HG03571 (cell line): ENCODE data around the gene ZNF26.

Source experiments
- ATAC-seq: cut with Tn5 transposase; IDR thresholded peaks from one replicate; pipeline ENCODE4 v1.9.1; 2021; ENCODE audit not compliant: unreplicated experiment

Gene ZNF26

GRCh38 chr12:133058203-133059113, 72.3 kb downstream of the ZNF26 start:
- no peak for ATAC-seq

GRCh38 chr12:133061954-133062353, 75.8 kb downstream of the ZNF26 start:
- no peak for ATAC-seq

- ATAC-seq, result no peak
Observed at GRCh38 chr12:133063556-133063955, 77.4 kb downstream of the ZNF26 start.

- ATAC-seq, result no peak
Observed at GRCh38 chr12:133073836-133074235, 87.7 kb downstream of the ZNF26 start.
